OCI-LY1 (cell line): ENCODE results near the gene NT5DC1.

Source experiments
- EZH2 ChIP-seq: fragments of 200-600 bp; sonication (generic), shearing (Covaris generic); IDR thresholded peaks from 2 replicates; pipeline ENCODE4 v1.8.0; 2017; ENCODE audit warnings: borderline replicate concordance, mixed run types, mild to moderate bottlenecking, antibody characterized with exemption, low read length, moderate library complexity, mixed read lengths
- TF ChIP-seq, protein P1 (sequence below): fragments of 200-600 bp; sonication (generic), shearing (Covaris generic); IDR thresholded peaks from 2 replicates; pipeline ENCODE4 v1.5.1; 2017; ENCODE audit warnings: mild to moderate bottlenecking, antibody characterized with exemption, low read length, moderate library complexity, mixed read lengths

GRCh38 chr6:116057766-116058165 lies 42.9 kb upstream of the NT5DC1 start:
- no peak for TF ChIP-seq EZH2
- TF ChIP-seq, protein P1, sequence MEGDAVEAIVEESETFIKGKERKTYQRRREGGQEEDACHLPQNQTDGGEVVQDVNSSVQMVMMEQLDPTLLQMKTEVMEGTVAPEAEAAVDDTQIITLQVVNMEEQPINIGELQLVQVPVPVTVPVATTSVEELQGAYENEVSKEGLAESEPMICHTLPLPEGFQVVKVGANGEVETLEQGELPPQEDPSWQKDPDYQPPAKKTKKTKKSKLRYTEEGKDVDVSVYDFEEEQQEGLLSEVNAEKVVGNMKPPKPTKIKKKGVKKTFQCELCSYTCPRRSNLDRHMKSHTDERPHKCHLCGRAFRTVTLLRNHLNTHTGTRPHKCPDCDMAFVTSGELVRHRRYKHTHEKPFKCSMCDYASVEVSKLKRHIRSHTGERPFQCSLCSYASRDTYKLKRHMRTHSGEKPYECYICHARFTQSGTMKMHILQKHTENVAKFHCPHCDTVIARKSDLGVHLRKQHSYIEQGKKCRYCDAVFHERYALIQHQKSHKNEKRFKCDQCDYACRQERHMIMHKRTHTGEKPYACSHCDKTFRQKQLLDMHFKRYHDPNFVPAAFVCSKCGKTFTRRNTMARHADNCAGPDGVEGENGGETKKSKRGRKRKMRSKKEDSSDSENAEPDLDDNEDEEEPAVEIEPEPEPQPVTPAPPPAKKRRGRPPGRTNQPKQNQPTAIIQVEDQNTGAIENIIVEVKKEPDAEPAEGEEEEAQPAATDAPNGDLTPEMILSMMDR = no peak
